SH-SY5Y (cell line): ENCODE data around the gene PSENEN.

Source experiments
- GATA2 ChIP-seq: IDR thresholded peaks from 2 replicates; pipeline ENCODE4 v1.6.1; 2011; ENCODE audit warnings: mild to moderate bottlenecking, low read depth, low read length
- GATA3 ChIP-seq: IDR thresholded peaks from 2 replicates; pipeline ENCODE4 v1.6.1; 2011; ENCODE audit warnings: low read depth, mild to moderate bottlenecking, low read length, moderate library complexity

PSENEN gene

DNA sequence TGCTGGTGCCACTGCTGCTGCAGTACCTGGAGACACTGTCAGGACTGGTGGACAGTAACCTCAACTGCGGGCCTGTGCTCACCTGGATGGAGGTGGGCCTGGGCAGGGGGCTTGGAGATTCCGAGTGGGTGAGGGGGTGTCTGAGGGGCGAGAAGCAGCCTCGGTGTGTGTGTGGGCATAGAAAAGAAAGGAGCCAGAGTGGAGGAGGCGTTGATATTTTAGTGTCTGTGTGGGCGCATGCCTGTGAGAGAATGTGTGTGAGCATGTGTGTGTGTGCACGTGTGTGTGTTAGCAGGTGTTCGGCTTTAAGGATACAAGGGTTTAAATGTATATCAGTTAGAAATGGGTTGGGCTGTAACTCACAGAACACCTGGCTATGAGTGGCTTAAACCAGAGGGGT, 33.6 kb downstream of the PSENEN start:
- TF ChIP-seq GATA2 (no peak), GATA3 (no peak)

GRCh38 chr19:35780058-35780457, 34.6 kb downstream of the PSENEN start:
- no peak for TF ChIP-seq GATA3
- no peak for TF ChIP-seq GATA2

GRCh38 chr19:35780717-35781116, 35.3 kb downstream of the PSENEN start:
- no peak for TF ChIP-seq GATA2
- TF ChIP-seq GATA3: no peak

GRCh38 chr19:35781650-35782049, 36.2 kb downstream of the PSENEN start:
- TF ChIP-seq GATA3: no peak
- TF ChIP-seq GATA2: no peak

- TF ChIP-seq GATA2 (no peak), GATA3 (no peak)
These were observed 37.1 kb downstream of the PSENEN start for GRCh38 chr19:35782589-35782988.

- no peak for TF ChIP-seq GATA2
- no peak for TF ChIP-seq GATA3
These were observed 38.3 kb downstream of the PSENEN start for GRCh38 chr19:35783469-35784434.

DNA sequence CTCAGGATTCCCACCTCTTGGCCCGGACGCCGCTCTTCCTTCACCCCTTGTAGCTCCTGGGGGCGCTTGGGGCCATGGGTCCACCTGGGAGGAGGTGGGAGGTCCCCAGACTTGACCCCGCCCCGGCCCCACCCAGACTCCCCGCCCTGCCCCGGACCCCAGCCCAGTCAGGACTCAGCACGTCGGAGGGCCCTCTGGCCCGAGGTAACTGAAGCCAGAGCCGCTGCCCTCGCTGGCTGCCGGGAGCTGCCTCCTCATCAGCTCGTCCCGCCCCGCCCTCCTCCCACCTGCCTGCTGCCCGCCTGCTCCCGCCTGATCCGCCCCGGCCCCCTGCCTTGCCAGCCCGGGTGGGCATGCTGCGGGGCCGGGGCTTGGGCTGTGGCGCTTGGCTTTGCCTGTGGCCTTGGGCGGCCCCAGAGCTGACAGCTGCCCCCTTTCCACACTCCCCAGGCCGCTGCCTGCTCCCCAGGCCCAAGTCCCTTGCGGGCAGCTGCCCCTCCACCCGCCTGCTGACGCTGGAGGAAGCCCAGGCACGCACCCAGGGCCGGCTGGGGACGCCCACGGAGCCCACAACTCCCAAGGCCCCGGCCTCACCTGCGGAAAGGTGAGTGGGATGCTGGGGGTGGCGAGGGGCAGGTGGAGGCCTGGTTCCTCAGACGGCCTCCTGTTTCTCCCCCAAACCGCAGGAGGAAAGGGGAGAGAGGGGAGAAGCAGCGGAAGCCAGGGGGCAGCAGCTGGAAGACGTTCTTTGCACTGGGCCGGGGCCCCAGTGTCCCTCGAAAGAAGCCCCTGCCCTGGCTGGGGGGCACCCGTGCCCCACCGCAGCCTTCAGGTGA, 39.3 kb downstream of the PSENEN start:
- TF ChIP-seq GATA2: no peak
- TF ChIP-seq GATA3: no peak

DNA sequence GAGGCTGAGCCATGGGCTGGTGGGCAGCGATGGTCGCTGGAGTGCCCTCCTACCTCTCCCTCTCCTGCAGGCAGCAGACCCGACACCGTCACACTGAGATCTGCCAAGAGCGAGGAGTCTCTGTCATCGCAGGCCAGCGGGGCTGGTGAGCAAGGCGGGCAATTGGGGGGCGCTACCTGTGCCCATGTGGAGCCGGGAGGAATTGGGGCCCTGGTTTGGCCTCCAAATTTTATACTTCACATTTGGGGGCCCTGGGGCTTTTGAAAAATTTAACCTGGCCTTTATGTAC, 39.8 kb downstream of the PSENEN start:
- TF ChIP-seq GATA3 (no peak), GATA2 (no peak)

DNA sequence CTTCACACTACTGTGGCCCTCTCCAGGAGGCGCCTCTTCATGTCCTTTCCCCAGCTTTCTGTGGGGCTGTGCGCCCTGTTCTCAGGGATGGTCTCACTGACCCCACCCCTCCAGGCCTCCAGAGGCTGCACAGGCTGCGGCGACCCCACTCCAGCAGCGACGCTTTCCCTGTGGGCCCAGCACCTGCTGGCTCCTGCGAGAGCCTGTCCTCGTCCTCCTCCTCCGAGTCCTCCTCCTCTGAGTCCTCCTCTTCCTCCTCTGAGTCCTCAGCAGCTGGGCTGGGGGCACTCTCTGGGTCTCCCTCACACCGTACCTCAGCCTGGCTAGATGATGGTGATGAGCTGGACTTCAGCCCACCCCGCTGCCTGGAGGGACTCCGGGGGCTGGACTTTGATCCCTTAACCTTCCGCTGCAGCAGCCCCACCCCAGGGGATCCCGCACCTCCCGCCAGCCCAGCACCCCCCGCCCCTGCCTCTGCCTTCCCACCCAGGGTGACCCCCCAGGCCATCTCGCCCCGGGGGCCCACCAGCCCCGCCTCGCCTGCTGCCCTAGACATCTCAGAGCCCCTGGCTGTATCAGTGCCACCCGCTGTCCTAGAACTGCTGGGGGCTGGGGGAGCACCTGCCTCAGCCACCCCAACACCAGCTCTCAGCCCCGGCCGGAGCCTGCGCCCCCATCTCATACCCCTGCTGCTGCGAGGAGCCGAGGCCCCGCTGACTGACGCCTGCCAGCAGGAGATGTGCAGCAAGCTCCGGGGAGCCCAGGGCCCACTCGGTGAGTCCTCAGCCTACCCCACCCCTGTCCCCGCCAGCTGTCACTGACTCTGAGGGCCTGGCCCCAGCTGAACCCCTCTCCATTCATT, 41.1 kb downstream of the PSENEN start:
- TF ChIP-seq GATA3 (no peak), GATA2 (no peak)

DNA sequence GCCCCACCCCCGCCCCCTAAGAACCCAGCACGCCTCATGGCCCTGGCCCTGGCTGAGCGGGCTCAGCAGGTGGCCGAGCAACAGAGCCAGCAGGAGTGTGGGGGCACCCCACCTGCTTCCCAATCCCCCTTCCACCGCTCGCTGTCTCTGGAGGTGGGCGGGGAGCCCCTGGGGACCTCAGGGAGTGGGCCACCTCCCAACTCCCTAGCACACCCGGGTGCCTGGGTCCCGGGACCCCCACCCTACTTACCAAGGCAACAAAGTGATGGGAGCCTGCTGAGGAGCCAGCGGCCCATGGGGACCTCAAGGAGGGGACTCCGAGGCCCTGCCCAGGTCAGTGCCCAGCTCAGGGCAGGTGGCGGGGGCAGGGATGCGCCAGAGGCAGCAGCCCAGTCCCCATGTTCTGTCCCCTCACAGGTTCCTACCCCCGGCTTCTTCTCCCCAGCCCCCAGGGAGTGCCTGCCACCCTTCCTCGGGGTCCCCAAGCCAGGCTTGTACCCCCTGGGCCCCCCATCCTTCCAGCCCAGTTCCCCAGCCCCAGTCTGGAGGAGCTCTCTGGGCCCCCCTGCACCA, 41.9 kb downstream of the PSENEN start:
- no peak for TF ChIP-seq GATA3
- no peak for TF ChIP-seq GATA2

- TF ChIP-seq GATA2 (no peak), GATA3 (no peak)
These were observed 42.9 kb downstream of the PSENEN start for GRCh38 chr19:35788205-35788960.

- TF ChIP-seq GATA3 (no peak), GATA2 (no peak)
These were observed 43.9 kb downstream of the PSENEN start for GRCh38 chr19:35789195-35789977.
